IMR-90 (cell line): Measurements from ENCODE around the gene CYP2D6. TPM values are rescaled to one million over a fixed set of nuclear protein-coding genes. Genes with fewer than 3 reads are reported as not detected.

ENCODE experiments used
- ATAC-seq: fragments of 200-7000 bp; cut with Tn5 transposase; 2 replicates; pipeline ENCODE4 v1.9.1; 2020; ENCODE audit warnings: low read depth, mild to moderate bottlenecking, moderate library complexity
- BruUV-seq: library from RNA; stranded (reverse); fragments of 400-500 nt; replicated peaks from 2 replicates; lab custom pipeline; 2021; lab: Mats Ljungman, UMichigan
- CTCF ChIA-PET: fragments of 300-600 bp; formaldehyde crosslinking; extraction: SDS; loops from one replicate; lab custom pipeline; 2021; ENCODE audit warnings: antibody characterized with exemption; lab: Yijun Ruan, JAX
- POLR2A ChIA-PET: fragments of 300-600 bp; sonication (Branson Sonifier 250); formaldehyde crosslinking; loops from one replicate; lab custom pipeline; 2022; ENCODE audit warnings: antibody characterized with exemption; ENCODE audit not compliant: unreplicated experiment; lab: Charles Lee
- DNase-seq: peaks from one replicate; pipeline ENCODE4 v3.0.0; 2013
- H2AFZ ChIP-seq: replicated peaks from 2 replicates; pipeline ENCODE3; 2013; ENCODE audit warnings: low read length, mild to moderate bottlenecking; ENCODE audit not compliant: poor library complexity
- H2AK5ac ChIP-seq: 2 replicates; pipeline ENCODE4 v1.6.1; 2013; ENCODE audit warnings: low read depth, low read length, inconsistent platforms
- H2AK9ac ChIP-seq: replicated peaks from 2 replicates; pipeline ENCODE3; 2013; ENCODE audit warnings: mild to moderate bottlenecking, low read depth, low read length, moderate library complexity; ENCODE audit not compliant: poor library complexity
- H2BK120ac ChIP-seq: 2 replicates; pipeline ENCODE4 v1.6.1; 2013; ENCODE audit warnings: low read depth, low read length, inconsistent platforms
- H2BK15ac ChIP-seq: 3 replicates; pipeline ENCODE4 v1.6.1; 2013; ENCODE audit warnings: low read depth, low read length, inconsistent platforms
- H2BK20ac ChIP-seq: 2 replicates; pipeline ENCODE4 v1.6.1; 2013; ENCODE audit warnings: low read depth, mild to moderate bottlenecking, inconsistent platforms, low read length, moderate library complexity
- H2BK5ac ChIP-seq: 2 replicates; pipeline ENCODE4 v1.6.1; 2013; ENCODE audit warnings: mild to moderate bottlenecking, low read depth, low read length, inconsistent platforms; ENCODE audit not compliant: poor library complexity, severe bottlenecking
- H3K14ac ChIP-seq: replicated peaks from 2 replicates; pipeline ENCODE4 v1.6.1; 2013; ENCODE audit warnings: low read depth, low read length, inconsistent platforms
- H3K18ac ChIP-seq: 2 replicates; pipeline ENCODE4 v1.6.1; 2013; ENCODE audit warnings: low read depth, low read length, control low read depth
- H3K23ac ChIP-seq: 2 replicates; pipeline ENCODE4 v1.6.1; 2013; ENCODE audit warnings: low read depth, low read length, inconsistent platforms
- H3K27ac ChIP-seq: 2 replicates; pipeline ENCODE4 v1.5.1; 2013; ENCODE audit warnings: mild to moderate bottlenecking, control low read depth, low read length; ENCODE audit not compliant: insufficient read depth
- H3K27me3 ChIP-seq: 2 replicates; pipeline ENCODE4 v1.6.1; 2013; ENCODE audit warnings: low read length; ENCODE audit not compliant: control insufficient read depth, insufficient read depth
- H3K36me3 ChIP-seq: 2 replicates; pipeline ENCODE4 v1.6.1; 2013; ENCODE audit warnings: low read length, mixed read lengths; ENCODE audit not compliant: control insufficient read depth, insufficient read depth
- H3K4ac ChIP-seq: 2 replicates; pipeline ENCODE4 v1.6.1; 2013; ENCODE audit warnings: low read depth, low read length, inconsistent platforms
- H3K4me1 ChIP-seq: 2 replicates; pipeline ENCODE4 v1.6.1; 2013; ENCODE audit warnings: low read length, mixed read lengths; ENCODE audit not compliant: control insufficient read depth, insufficient read depth
- H3K4me2 ChIP-seq: 2 replicates; pipeline ENCODE4 v1.6.1; 2013; ENCODE audit warnings: low read depth, mild to moderate bottlenecking, control low read depth, low read length, moderate library complexity
- H3K4me3 ChIP-seq: 2 replicates; pipeline ENCODE4 v1.5.1; 2013; ENCODE audit warnings: low read depth, mild to moderate bottlenecking, control low read depth, low read length, moderate library complexity; ENCODE audit not compliant: insufficient read depth
- H3K56ac ChIP-seq: 2 replicates; pipeline ENCODE4 v1.6.1; 2013; ENCODE audit warnings: low read length, inconsistent platforms; ENCODE audit not compliant: insufficient read depth; ENCODE audit errors: extremely low read depth
- H3K79me1 ChIP-seq, 2 experiments: 2 replicates each; pipeline ENCODE4 v1.6.1; 2013; ENCODE audit warnings: low read length in 2 of 2, inconsistent platforms in 1 of 2, low read depth in 1 of 2
- H3K9ac ChIP-seq: 2 replicates; pipeline ENCODE4 v1.6.1; 2013; ENCODE audit warnings: low read depth, low read length, control low read depth
- H3K9me1 ChIP-seq: 2 replicates; pipeline ENCODE4 v1.6.1; 2013; ENCODE audit warnings: low read length, inconsistent platforms; ENCODE audit not compliant: insufficient read depth
- H3K9me3 ChIP-seq: 2 replicates; pipeline ENCODE4 v1.6.1; 2013; ENCODE audit warnings: low read length; ENCODE audit not compliant: control insufficient read depth, insufficient read depth
- H4K20me1 ChIP-seq: 2 replicates; pipeline ENCODE4 v1.6.1; 2013; ENCODE audit warnings: low read length, inconsistent platforms; ENCODE audit not compliant: insufficient read depth
- H4K5ac ChIP-seq: 2 replicates; pipeline ENCODE4 v1.6.1; 2013; ENCODE audit warnings: mild to moderate bottlenecking, low read depth, low read length, control low read depth
- H4K8ac ChIP-seq, 2 experiments: 2 replicates each; pipeline ENCODE4 v1.6.1; 2013; ENCODE audit warnings: low read depth in 2 of 2, low read length in 2 of 2, control low read depth in 1 of 2, inconsistent platforms in 1 of 2
- H4K91ac ChIP-seq: 2 replicates; pipeline ENCODE4 v1.6.1; 2013; ENCODE audit warnings: low read depth, low read length, inconsistent platforms; ENCODE audit not compliant: insufficient read depth
- BHLHE40 ChIP-seq: fragments of 150-350 bp; IDR thresholded peaks from 2 replicates; pipeline ENCODE4 v1.6.1; 2016; ENCODE audit warnings: mild to moderate bottlenecking, low read depth, low read length
- CEBPB ChIP-seq: IDR thresholded peaks from 2 replicates; pipeline ENCODE4 v1.6.1; 2012; ENCODE audit warnings: low read depth, low read length, improper control_type of control experiment
- CHD1 ChIP-seq: IDR thresholded peaks from 2 replicates; pipeline ENCODE4 v1.6.1; 2012; ENCODE audit warnings: low read depth, low read length, improper control_type of control experiment
- RCOR1 ChIP-seq: IDR thresholded peaks from 2 replicates; pipeline ENCODE4 v1.6.1; 2012; ENCODE audit warnings: mild to moderate bottlenecking, low read length, improper control_type of control experiment; ENCODE audit not compliant: insufficient replicate concordance
- WGBS, 2 experiments: methylation state at CpG; one replicate each; pipeline versions ENCODE4 v1.1.5 to v1.1.7; 2013; ENCODE audit warnings: missing lambda C conversion rate in 2 of 2; ENCODE audit not compliant: insufficient read length in 1 of 2; ENCODE audit errors: extremely low coverage in 2 of 2; 5-methylcytosine and 5-hydroxymethylcytosine counted together
- dilution Hi-C: fragments of 300-500 bp; cut with HindIII; formaldehyde crosslinking; loops from one replicate; pipeline ENCODE4 v1.14.3; 2018; ENCODE audit warnings: low sequenced_read_pairs; ENCODE audit not compliant: unreplicated experiment
- in situ Hi-C: fragments of 300-500 bp; cut with MboI; formaldehyde crosslinking; loops from 3 replicates; pipeline ENCODE4 v1.14.3; 2019; ENCODE audit warnings: low sequenced_read_pairs, inconsistent platforms, mixed read lengths
- intact Hi-C: fragments of 100-400 bp; cut with micrococcal nuclease; formaldehyde crosslinking; loops from 2 replicates; pipeline ENCODE4 v1.10.0; 2022
- polyA plus RNA-seq, 3 experiments: library from polyadenylated mRNA; depleted of rRNA; stranded (reverse); fragments of >200 nt; gene quantifications; 2 replicates each; pipeline ENCODE4 v1.2.3, GENCODE V29; 2012; ENCODE audit warnings: low replicate concordance in 1 of 3
- total RNA-seq: library from RNA; depleted of rRNA; stranded (reverse); fragments of >200 nt; gene quantifications from 2 replicates; pipeline ENCODE4 v1.2.3, GENCODE V29; 2012
- TF ChIP-seq, protein P1 (sequence below): conservative IDR thresholded peaks from 2 replicates; pipeline ENCODE4 v1.5.1; 2012; ENCODE audit warnings: mild to moderate bottlenecking, low read depth, low read length, improper control_type of control experiment
- TF ChIP-seq, protein P2 (sequence below): fragments of 150-350 bp; IDR thresholded peaks from 2 replicates; pipeline ENCODE4 v1.6.1; 2017; ENCODE audit warnings: mild to moderate bottlenecking, antibody characterized with exemption, low read length, low read depth
- TF ChIP-seq, protein P3 (sequence below): fragments of 150-350 bp; IDR thresholded peaks from 2 replicates; pipeline ENCODE4 v1.6.1; 2016; ENCODE audit warnings: low read depth, mild to moderate bottlenecking, low read length, moderate library complexity, borderline replicate concordance

CYP2D6 gene
- total and polyA plus RNA-seq, 2 of the 4 experiments (the other 2 are of a cell fraction): under 0.01 to 0.24 TPM

DNA sequence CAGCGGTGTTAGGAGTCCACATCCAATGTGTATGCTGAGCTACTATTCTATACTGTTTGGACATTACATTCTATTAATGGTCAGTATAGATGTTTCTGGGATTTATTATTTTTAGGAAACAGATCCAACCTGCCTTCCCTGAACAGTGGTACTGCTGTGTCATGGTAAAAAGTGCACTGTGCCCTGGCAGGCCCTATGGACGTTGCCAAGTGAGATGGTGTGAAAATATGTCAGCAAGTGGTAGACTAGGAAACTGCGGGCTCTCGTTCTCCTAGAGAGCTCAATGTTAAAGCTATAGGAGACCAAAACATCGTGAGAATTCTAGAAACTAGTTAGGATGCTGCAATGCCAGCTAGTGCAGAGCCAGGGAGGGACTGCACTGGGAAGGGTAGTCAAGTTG, 26.0 kb upstream of the CYP2D6 start:
- no peak for ATAC-seq
- in situ Hi-C loops: no loop called here

More for the DNA sequence above, 26.0 kb upstream of the CYP2D6 start:
- H3K18ac ChIP-seq: no peak overlapping the region
- no peaks in the 10 kb centered on the region for H3K27me3 ChIP-seq
- H3K27ac ChIP-seq: no peak overlapping the region
- peaks cover 5% of the 10 kb centered on the region; the same call in 1 of the 2 replicates for H3K9me1 ChIP-seq
- intact Hi-C loops (no loop called here), dilution Hi-C loops (no loop called here)
- CTCF ChIA-PET: no interaction called here
- H3K14ac ChIP-seq: no peak overlapping the region
- H3K9me3 ChIP-seq: no peaks in the 10 kb centered on the region
- POLR2A ChIA-PET: no interaction called here
- no peak overlapping the region for H2BK120ac ChIP-seq
- H2BK20ac ChIP-seq: no peak overlapping the region
- BruUV-seq: no TSS peak
- no peak overlapping the region for H2BK15ac ChIP-seq
- no peak overlapping the region for H2BK5ac ChIP-seq
- no peak overlapping the region for H2AFZ ChIP-seq
- no peak overlapping the region for H3K23ac ChIP-seq
- H2AK5ac ChIP-seq: no peak overlapping the region
- no peak for DNase-seq
- H3K36me3 ChIP-seq: peaks cover 12% of the 10 kb centered on the region; the same call in 1 of the 2 replicates
- H2AK9ac ChIP-seq: no peak overlapping the region
- H3K56ac ChIP-seq: no peak overlapping the region
- 72% methylated on average over 3 of the region's 5 CpGs; no CpG with 5 or more reads in 1 of the 2 experiments for WGBS, 2 experiments
- H4K91ac ChIP-seq: no peak overlapping the region
- H4K5ac ChIP-seq: no peak overlapping the region
- H4K8ac ChIP-seq: no peak overlapping the region
- no peak overlapping the region for H3K9ac ChIP-seq
- no peaks in the 10 kb centered on the region for H3K4me1 ChIP-seq
- no peak overlapping the region for H3K4me3 ChIP-seq
- H3K4ac ChIP-seq: no peak overlapping the region
- no peaks in the 10 kb centered on the region for H3K79me1 ChIP-seq
- no peak overlapping the region for H3K4me2 ChIP-seq
- TF ChIP-seq, protein P1, sequence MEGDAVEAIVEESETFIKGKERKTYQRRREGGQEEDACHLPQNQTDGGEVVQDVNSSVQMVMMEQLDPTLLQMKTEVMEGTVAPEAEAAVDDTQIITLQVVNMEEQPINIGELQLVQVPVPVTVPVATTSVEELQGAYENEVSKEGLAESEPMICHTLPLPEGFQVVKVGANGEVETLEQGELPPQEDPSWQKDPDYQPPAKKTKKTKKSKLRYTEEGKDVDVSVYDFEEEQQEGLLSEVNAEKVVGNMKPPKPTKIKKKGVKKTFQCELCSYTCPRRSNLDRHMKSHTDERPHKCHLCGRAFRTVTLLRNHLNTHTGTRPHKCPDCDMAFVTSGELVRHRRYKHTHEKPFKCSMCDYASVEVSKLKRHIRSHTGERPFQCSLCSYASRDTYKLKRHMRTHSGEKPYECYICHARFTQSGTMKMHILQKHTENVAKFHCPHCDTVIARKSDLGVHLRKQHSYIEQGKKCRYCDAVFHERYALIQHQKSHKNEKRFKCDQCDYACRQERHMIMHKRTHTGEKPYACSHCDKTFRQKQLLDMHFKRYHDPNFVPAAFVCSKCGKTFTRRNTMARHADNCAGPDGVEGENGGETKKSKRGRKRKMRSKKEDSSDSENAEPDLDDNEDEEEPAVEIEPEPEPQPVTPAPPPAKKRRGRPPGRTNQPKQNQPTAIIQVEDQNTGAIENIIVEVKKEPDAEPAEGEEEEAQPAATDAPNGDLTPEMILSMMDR: no peak
- TF ChIP-seq, protein P2, sequence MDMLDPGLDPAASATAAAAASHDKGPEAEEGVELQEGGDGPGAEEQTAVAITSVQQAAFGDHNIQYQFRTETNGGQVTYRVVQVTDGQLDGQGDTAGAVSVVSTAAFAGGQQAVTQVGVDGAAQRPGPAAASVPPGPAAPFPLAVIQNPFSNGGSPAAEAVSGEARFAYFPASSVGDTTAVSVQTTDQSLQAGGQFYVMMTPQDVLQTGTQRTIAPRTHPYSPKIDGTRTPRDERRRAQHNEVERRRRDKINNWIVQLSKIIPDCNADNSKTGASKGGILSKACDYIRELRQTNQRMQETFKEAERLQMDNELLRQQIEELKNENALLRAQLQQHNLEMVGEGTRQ: no peak
- TF ChIP-seq CHD1: no peak
- no peak for TF ChIP-seq BHLHE40
- TF ChIP-seq RCOR1: no peak
- TF ChIP-seq CEBPB: no peak
- TF ChIP-seq, protein P3, sequence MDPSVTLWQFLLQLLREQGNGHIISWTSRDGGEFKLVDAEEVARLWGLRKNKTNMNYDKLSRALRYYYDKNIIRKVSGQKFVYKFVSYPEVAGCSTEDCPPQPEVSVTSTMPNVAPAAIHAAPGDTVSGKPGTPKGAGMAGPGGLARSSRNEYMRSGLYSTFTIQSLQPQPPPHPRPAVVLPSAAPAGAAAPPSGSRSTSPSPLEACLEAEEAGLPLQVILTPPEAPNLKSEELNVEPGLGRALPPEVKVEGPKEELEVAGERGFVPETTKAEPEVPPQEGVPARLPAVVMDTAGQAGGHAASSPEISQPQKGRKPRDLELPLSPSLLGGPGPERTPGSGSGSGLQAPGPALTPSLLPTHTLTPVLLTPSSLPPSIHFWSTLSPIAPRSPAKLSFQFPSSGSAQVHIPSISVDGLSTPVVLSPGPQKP: no peak
- H4K20me1 ChIP-seq: no peaks in the 10 kb centered on the region
